A172 (cell line): ENCODE measurements around the gene CUL4A. TPM values are rescaled to one million over a fixed set of nuclear protein-coding genes. Genes with fewer than 3 reads are reported as not detected.

Source experiments
- DNase-seq: peaks from one replicate; pipeline ENCODE4 v3.0.0-alpha.2; 2015; ENCODE audit warnings: low spot score
- total RNA-seq: library from RNA; depleted of rRNA; stranded (reverse); fragments of >200 nt; shearing (Covaris generic); gene quantifications from 2 replicates; pipeline ENCODE4 v1.2.3, GENCODE V29; 2014

CUL4A gene
- total RNA-seq, 1 experiment from 2014 or later, result 154 TPM

DNA sequence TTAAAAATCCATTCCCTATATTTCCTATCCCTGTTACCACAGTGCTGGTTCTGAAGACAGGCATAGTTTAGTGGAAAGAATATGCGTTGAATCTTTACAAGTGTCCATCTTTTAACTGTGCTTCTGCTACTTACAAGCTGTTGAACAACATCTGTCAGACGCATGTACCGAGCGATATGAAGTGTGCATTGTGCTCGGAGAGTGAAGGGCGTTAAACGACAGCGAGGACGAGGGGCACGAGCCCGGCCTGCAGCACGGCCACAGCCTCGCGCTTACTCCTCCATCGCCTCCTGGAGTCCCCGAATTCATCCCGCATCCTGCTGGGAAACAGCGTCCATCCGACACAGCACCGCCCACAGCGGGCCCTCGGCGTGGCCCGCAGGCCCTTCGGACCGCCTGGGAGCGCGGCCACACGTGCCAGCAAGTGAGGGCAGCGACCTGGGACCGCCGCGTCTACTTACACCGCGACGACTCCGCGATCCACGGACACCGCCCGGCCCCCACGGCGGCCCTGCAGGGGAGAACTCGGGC is 1.5 kb upstream of the CUL4A start:
- no peak for DNase-seq

DNA sequence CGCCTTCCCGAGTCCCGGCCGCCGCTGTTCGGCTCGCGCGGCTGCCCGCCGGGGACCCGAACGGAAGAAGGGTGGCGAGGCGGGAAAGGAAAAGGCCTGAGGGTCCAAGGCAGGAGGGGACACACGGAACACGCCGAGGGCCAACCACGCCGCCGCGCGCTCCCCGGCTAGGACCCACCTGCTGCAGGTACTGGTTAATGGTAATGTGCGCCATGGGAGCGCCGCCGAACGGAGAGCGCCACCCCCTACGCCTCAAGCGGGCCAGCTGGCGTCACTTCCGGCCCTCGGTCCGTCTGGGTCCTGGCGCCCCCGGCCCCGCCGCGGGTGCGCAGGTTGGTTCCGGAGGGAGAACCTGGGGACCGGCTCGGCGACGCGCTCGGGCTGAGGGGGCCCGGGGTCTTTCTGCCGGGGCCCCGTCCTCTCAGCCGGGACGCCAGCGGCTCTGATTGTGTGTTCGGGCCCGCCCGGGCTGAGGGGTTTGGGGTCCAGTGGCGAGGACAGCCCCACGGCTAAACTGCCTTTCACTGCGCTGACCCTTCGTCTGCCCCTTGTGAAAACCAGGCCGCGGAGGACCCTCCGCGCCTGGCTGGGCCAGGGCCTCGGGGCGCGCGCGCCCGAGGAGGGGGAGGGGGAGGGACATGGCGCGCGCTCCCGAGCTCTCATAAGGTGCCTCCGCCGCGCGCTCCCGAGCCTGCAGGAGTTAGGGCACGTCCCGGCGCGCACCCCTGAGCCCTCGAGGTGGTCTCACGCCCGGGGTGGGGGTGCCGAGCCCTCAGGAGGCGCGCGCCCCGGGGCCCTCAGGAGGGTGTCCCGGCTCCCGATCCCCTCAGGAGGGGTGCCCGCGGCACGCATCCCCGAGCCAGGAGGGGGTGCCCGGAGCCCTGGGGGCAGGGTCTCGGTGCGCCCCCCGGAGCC is 735 bp upstream of the CUL4A start, which contains the start of gene PCID2:
Gene PCID2, minus strand, starts transcription at position 249 of the 915 bp plus-strand sequence. Its CDS starts 35 bp downstream, at position 214.
- peak; percentile 76 for DNase-seq

DNA sequence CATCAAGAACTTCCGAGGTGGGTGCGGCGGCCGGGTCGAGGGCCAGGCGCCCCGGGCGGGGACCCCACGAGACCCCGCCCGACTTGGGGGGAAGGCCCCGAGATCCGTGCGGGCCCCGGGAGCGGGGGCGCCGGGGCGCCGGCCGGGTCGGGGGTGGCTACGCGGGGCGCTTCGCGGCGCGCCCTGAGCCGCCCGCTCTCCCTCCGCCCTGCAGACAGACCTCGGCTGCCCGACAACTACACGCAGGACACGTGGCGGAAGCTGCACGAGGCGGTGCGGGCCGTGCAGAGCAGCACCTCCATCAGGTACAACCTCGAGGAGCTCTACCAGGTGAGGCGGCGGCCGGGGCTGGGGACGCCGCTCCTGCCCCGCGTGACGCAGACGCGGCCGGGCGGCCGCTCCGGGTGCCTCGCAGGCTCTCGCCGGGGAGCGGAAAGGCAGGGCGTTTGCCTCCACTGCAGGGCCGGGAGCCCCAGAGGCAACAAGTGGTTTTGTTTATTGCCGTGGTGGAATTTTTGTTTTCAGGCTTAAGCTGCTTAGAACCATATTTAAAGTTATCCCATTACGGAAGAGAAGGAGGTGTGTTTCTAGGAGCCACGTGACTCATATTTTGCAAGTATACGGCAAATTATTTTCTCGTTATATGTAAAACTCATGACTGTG is 477 bp downstream of the CUL4A start:
- peak; percentile 38 for DNase-seq

DNA sequence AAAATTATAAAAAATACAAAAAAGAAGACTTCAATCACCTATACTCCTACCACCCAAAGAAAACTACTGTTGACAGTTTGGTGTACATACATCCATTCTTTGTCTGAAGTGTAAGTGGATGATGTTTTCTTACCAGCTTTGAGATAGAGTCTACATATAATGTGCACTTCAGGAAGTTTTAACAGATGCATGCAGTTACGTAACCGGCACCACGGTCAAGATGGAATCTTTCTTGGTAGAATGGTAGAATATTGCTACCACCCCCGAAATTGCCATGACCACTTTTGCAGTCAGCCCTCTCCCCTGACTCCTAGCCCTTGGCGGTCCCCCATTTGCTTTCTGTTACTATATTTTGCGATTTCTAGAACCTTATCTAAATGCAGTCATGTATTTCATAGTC is 1.4 kb downstream of the CUL4A start:
- no peak for DNase-seq

DNA sequence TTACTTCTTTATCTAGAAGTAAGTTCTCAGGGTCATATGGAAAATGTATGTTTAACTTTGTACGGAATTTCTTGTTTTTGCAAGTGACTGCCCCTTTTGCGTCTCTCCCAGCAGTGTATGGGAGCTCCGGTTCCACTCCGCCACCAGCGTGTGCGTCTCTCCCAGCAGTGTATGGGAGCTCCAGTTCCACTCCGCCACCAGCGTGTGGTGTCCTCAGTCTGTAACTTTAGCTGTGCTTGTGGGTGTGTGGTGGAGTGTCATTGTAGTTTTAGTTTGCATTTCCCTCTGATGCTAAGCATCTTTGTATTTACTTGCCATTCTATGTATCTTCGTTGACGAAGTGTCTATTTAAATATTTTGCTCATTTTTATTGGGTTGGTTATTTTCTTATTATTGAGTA is 2.4 kb downstream of the CUL4A start:
- no peak for DNase-seq

DNA sequence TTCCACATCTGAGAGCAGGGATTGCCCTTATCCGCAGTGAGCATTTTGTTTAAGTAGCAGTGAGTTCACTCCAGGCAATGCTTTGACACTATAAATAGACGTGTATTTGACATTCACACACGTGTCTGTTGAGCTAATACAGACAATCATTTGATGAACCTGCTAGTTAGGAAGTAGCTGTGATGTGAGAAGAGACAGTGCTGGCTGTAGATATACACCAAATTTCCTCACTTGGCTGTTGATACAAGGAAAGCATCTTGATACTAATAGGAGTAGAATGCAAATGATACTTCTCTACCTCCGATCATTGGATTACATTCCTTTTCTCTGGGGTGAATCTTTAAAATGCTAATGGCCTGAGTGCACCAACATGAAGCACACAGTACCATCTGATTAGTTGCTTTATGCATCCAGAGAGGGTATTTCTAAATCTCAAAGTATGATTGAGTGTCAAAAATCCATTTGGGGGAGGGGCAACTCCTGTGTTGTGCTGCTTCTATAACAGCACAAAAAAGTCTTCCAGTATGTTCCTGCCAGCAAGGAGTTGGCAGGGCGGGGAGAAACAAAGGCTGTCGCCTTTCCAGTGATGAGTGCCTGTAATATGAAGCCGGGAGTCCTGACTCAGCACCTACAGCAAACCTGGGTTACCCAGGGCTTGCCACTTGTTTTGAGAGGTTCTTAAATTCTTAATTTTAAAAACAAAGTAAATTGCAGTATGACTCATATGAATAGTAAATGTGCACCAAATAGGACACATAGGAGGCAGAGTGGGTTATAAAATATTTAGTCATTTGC is 7.0 kb downstream of the CUL4A start:
- DNase-seq, result peak; percentile 79

DNA sequence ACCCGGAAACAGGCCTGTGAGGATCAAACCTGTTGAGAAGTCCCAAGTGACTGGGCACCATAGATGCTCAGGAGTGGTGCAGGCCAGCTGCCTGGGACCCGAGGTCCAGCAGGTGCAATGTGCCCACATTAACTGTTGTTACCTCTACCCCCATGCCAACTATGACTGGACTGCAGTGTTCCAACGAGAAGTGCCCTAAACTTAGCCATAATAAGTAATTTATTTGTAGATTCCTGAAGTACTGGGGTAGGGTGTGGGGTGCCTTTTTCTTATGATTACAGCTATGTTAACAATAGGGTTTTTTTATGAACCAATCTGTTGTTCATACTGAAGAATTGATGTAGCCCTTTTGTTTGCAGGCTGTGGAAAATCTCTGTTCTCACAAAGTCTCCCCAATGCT is 9.2 kb downstream of the CUL4A start:
- DNase-seq, result no peak

DNA sequence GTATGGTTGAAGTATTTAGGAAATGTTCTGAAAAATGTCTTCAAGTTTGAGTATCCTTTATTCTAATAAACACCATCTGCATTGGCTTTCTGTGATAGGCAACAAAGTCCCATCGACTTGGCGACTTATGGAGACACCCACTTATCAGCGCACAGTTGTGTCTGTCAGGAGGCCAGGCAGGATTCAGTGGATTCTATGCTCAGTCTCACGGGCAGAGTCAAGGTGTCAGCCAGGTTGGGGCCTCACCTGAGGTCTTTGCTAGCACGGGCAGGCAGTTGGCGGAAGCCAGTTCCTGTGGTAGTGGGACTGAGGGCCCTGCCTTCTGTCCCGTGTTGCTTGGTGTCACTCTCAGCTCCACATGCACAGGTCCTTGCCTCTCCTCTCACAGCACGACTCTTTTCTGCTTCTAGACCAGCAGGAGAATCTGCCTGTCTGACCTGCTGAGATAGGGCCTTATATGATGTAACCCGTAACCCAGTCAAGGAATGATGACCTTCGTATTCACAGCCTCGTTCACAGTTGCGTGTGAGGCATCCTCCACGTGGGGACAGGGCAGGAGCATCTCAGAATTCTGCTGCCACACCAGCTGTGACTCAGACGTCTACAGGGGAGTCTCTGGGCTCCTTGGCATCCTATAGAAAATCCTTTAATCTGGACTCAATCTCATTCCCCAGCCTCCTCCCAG is 10.0 kb downstream of the CUL4A start:
- DNase-seq, result no peak

DNA sequence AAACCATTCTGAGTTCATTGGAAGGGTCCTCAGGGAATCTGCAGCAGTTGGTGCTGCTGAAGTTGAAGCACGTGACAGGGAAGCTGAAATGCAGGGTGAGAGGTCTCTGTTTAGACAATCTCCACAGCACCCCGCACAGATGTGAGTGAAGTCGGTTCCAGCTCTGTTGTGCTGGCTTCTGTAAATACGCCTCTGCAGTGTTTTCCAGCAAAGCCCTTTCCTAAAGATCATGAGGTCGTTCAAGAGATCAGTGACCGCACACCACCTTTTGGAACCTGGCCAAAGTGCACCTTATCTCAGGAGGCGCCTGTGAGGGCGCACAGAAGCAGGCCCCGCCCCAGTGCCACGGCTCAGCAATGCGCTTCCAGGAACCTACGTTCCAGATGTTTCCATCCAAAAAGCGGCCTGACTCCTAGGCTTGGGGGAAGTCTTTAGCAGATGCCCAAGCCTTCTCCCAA is 10.8 kb downstream of the CUL4A start:
- DNase-seq, result no peak

DNA sequence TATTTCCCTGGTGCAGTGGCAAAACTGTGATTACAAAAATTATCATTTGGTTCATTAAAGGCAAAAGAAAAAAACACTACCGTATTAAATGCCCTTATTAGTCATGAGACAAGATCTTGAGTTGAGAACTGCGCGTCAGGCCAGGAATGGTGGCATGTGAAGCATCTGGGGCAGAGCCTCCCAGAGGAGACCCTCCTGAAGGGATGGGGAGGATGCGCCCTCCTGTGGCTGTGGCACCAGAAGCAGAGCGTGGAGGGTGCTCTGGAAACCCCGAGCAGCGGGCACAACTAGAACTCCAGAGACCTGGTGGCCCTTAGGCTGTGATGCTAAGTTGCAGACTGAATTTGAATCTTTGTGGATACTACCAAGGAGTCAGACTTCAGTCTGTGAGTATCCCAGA is 11.5 kb downstream of the CUL4A start:
- no peak for DNase-seq

DNA sequence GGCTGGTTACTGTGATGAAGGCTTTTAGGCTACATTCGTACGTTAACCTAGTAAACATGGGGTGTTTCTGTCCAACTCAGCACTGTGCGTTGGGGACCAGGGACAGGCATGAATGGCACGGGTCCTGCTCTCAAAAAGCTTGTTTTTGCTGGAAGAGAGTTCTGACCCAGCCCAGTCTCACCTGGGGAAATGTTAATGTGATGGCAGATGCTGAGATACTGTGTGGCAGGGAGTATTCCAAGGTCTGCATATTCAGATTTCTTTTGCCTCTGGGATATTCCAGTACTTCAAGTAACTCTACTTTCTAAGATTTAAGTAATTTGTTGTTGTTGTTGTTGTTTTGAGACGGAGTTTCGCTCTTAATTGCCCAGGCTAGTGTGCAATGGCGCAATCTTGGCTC is 13.7 kb downstream of the CUL4A start:
- no peak for DNase-seq

DNA sequence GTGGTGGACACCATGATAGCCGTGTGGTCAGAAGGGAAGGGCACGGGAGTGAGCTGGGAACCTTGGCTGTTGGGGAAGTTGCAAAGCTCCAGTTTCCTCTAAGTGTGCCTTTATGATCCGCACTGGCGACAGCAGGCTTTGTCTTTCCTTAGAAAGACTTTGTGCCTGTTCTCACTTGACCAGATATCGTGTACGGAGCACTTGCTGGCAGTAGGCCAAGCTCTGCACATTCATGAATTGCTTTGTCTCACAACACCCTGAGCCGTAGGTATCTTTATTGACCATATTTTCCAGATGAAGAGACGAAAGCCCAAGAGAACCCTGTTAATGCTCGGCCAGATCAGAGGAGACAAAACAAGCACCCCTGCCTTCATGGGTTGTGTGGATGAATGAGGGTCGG is 15.1 kb downstream of the CUL4A start:
- no peak for DNase-seq

DNA sequence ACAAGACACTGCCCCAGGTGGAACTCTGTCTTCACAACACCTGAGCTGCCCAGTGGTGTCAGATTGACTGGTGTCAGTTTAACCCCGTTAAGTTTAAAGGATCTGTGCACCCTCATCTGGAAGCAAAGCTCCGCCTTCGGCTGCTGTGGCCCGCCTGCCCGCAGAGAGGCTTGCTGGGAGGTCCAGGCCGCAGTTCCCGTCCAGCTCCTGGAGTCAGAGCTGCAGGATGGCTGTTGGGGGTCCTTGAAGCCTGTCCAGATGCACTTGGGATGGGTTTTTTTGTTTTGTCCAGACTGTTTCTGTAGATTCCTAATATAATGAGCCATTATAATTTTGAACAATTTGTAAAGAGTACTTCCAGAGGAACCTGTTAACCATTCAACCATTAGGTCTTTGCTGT is 16.1 kb downstream of the CUL4A start:
- no peak for DNase-seq

DNA sequence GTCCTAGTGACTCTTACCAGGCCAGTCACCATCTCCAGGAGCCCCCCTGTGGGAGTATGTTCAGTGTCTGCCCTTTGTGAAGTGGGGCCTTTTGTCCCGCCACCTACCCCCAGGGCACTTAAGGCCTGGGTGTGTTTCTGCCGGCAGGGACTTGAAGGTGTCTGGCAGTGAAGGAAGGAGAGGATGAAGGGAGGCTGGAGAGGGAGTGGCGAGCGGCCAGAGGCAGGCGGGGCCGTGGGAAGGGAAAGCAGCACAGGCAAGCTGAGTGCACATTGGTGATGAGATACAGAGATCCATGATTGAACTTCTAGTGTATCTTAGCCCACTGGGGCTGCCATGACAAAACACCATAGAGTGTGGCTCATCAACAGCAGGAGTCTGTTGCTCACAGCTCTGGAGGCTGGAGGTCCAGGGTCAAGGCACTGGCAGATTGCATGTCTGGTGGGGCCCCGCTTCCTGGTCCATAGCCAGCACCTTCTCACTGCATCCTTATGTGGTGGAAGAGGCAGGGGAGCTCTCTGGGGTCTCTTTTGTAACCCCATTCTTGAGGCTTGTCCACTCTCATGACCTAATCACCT is 17.5 kb downstream of the CUL4A start:
- DNase-seq, result no peak

DNA sequence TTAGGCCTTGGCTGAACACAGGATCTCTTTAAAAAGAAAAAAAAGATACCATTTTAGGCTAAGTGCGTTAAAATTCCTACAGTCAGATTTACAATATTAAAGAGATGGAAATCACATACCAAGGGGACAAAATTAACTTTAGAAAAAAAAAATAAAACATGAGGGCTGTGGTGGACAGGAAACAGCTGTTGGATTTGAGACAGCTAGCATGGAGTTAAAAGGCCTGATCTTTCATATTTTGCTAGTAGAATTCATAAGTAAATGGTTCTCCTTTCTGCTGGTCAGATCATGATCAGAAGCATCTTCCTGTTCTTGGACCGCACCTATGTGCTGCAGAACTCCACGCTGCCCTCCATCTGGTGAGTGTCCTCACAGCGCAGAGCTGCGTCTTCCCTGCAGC is 19.7 kb downstream of the CUL4A start:
- no peak for DNase-seq

DNA sequence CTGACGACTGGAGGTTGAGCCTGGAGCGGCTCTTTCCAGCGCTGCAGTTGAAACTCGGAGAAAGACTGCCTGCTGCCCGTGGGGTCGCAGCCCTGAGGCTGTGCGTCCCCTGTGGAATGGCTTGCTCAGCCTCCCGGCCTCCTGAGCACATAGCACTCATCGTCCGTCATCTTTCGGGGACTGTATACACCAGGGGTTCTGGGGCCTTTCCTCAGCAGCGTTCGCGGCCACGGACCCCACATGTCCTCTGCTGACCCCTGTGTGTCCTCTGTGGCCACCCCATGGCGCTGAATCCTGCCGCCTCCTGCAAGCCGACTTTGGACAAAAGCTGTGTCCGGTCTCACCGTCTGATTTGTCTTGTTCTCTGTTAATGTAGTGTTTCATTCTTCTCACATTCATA is 20.4 kb downstream of the CUL4A start:
- DNase-seq, result no peak

DNA sequence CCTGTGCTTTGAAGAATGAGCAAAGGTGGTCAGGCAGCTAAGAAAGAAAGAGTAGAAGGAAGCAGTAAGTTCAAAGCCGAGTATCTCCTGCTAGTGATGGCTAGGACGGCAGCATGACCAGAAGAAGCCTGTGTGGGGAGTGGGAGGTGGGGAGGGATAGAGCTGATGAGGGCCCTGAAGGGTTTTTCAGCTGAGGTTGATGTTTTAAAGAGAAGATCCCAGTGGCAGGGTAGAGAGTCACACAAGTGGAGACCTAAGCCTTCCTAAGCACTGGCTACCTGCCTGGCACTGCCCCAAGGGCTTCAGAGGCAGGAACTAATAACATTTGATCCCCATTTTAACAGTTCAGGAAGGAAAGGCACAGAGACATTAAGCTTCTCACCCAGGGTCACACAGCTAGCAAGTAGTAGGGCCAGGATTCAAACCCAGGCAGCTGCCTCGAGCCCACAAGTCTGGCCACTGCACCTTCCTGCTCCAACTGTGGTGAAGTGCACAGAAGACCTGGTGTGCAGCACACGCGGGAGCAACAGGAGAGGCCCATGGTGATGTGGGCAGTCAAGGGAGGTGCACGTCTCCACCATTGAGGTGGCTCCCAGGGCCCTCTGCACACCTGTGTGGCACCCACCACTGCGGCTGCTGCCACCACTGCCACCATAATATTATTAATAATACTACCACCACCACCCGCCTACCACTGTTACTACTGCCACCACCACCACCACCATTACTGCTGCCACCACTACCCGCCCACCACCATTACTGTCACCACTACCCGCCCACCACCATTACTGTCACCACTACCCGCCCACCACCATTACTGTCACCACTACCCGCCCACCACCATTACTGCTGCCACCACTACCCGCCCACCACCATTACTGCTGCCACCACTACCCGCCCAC is 22.1 kb downstream of the CUL4A start:
- DNase-seq, result no peak

DNA sequence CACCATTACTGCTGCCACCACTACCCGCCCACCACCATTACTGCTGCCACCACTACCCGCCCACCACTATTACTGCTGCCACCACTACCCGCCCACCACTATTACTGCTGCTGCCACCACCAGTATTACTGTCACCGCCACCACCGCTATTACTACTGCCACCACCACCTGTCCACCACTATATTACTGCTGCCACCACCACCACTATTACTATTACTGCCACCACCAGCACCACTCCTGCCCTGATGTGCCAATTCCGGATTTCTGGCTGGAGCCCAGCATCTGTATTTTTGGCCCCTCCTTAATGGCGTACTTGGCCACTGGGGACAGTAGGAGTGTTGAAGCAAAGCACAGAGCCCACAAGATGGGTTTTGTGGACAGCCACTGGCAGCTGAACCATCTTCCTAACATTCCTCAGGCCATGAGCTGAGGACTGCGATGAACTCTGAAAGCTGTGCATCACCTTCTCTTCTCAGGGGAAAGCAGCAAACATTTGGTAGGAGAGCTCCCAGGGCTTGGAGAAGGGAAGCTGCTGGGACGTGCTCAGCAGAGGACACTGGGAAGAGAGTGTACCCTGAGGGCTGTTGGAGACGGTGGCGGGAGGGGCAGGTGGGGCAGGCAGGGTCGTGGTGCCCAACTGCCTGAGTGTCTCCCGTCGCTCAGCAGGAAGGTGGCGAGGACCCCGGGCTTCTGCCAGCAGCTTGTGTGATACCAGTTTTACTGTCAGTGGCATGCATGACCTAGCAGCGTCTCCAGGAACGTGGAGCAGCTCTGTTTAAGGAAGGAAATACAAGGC is 23.0 kb downstream of the CUL4A start:
- DNase-seq, result no peak

DNA sequence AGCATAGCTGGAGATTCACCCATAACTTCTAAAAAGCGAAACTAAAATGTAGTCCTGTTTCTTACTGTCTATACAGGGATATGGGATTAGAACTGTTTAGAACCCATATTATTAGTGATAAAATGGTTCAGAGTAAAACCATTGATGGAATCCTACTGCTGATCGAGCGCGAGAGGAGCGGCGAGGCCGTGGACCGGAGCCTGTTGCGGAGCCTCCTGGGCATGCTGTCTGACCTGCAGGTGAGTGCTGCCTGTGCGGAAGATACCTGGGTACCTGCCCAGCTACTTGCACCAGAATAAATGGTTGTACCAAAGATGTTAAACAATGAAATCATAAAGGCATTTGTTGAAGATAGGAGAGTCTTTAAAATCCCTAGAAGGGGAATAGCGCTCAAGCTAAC is 23.7 kb downstream of the CUL4A start:
- DNase-seq, result no peak
